CD14-positive monocyte (primary cell): ENCODE results near the gene CACNB2. TPM values are rescaled to one million over a fixed set of nuclear protein-coding genes. Genes with fewer than 3 reads are reported as not detected.

Source experiments
- DNase-seq, 3 donors: peaks; one replicate each; pipeline ENCODE4 v3.0.0-alpha.2; 2011 to 2022
- H2AFZ ChIP-seq: 2 replicates; pipeline ENCODE4 v1.6.0; 2012; ENCODE audit warnings: mild to moderate bottlenecking, low read depth, low read length, inconsistent platforms; ENCODE audit not compliant: insufficient read depth, poor library complexity, severe bottlenecking
- H3K27ac ChIP-seq, 2 donors: 1 replicate in 1 of 2; 2 replicates in 1 of 2; pipeline ENCODE4 v1.5.1; 2012 to 2013; ENCODE audit warnings: low read length in 2 of 2, control low read depth in 1 of 2, inconsistent platforms in 1 of 2, low read depth in 1 of 2, mild to moderate bottlenecking in 1 of 2
- H3K27me3 ChIP-seq, 2 donors: one replicate each; pipeline versions ENCODE4 v1.6.0 to v1.6.1; 2011 to 2013; ENCODE audit warnings: low read length in 2 of 2; ENCODE audit not compliant: control insufficient read depth in 2 of 2, insufficient read depth in 2 of 2
- H3K36me3 ChIP-seq, 2 donors: replicated peaks in 1 of 2; 1 replicate in 1 of 2; 2 replicates in 1 of 2; pipeline versions ENCODE4 v1.5.1 to v1.6.1; 2012 to 2013; ENCODE audit warnings: low read length in 2 of 2, control low read depth in 1 of 2, inconsistent platforms in 1 of 2, mild to moderate bottlenecking in 1 of 2; ENCODE audit not compliant: insufficient read depth in 2 of 2, control insufficient read depth in 1 of 2
- H3K4me1 ChIP-seq, 2 donors: 1 replicate in 1 of 2; 2 replicates in 1 of 2; pipeline versions ENCODE4 v1.5.1 to v1.6.1; 2012 to 2013; ENCODE audit warnings: low read length in 2 of 2, control low read depth in 1 of 2, inconsistent platforms in 1 of 2, mild to moderate bottlenecking in 1 of 2, moderate library complexity in 1 of 2; ENCODE audit not compliant: insufficient read depth in 2 of 2, control insufficient read depth in 1 of 2
- H3K4me2 ChIP-seq: replicated peaks from 2 replicates; pipeline ENCODE3; 2012; ENCODE audit warnings: low read length, moderate library complexity, mild to moderate bottlenecking; ENCODE audit not compliant: poor library complexity, severe bottlenecking; ENCODE audit errors: extremely low read depth
- H3K4me3 ChIP-seq, 3 experiments: fragments of 200-600 bp in 1 of 3; sonication (generic) in 1 of 3; replicated peaks in 1 of 3; 1 replicate in 2 of 3; 2 replicates in 1 of 3; pipeline ENCODE4 v1.5.1; 2011 to 2013; ENCODE audit warnings: low read length in 3 of 3, mild to moderate bottlenecking in 3 of 3, control low read depth in 2 of 3, low read depth in 2 of 3, inconsistent platforms in 1 of 3, moderate library complexity in 1 of 3
- H3K79me2 ChIP-seq: 2 replicates; pipeline ENCODE4 v1.6.0; 2012; ENCODE audit warnings: mild to moderate bottlenecking, control low read depth, inconsistent platforms, low read length, moderate library complexity; ENCODE audit not compliant: insufficient read depth
- H3K9ac ChIP-seq: 2 replicates; pipeline ENCODE4 v1.6.0; 2017; ENCODE audit warnings: low read length, mild to moderate bottlenecking; ENCODE audit not compliant: insufficient read depth, poor library complexity, severe bottlenecking
- H3K9me3 ChIP-seq, 2 donors: replicated peaks in 1 of 2; 1 replicate in 1 of 2; 2 replicates in 1 of 2; pipeline versions ENCODE4 v1.5.1 to v1.6.1; 2012 to 2013; ENCODE audit warnings: low read length in 2 of 2, control low read depth in 1 of 2; ENCODE audit not compliant: control insufficient read depth in 1 of 2, insufficient read depth in 1 of 2
- H4K20me1 ChIP-seq: 2 replicates; pipeline ENCODE4 v1.6.0; 2012; ENCODE audit warnings: mild to moderate bottlenecking, low read length, control low read depth, moderate library complexity; ENCODE audit not compliant: insufficient read depth
- H3K27ac Mint-ChIP-seq, 7 donors: one replicate each; pipeline ENCODE4 v1.8.0; 2020; ENCODE audit warnings: mild to moderate bottlenecking in 7 of 7, mixed read lengths in 7 of 7, moderate library complexity in 6 of 7, inconsistent platforms in 2 of 7
- H3K27me3 Mint-ChIP-seq, 3 donors: one replicate each; pipeline ENCODE4 v1.8.0; 2021 to 2022; ENCODE audit warnings: low read depth in 3 of 3, mild to moderate bottlenecking in 3 of 3, mixed read lengths in 3 of 3, moderate library complexity in 3 of 3, inconsistent platforms in 1 of 3
- H3K36me3 Mint-ChIP-seq, 2 donors: one replicate each; pipeline ENCODE4 v1.8.0; 2020; ENCODE audit warnings: mixed read lengths in 2 of 2, inconsistent platforms in 1 of 2, mild to moderate bottlenecking in 1 of 2
- H3K4me1 Mint-ChIP-seq: one replicate; pipeline ENCODE4 v1.8.0; 2020; ENCODE audit warnings: mild to moderate bottlenecking, mixed read lengths
- H3K4me3 Mint-ChIP-seq, 2 donors: one replicate each; pipeline ENCODE4 v1.8.0; 2020; ENCODE audit warnings: mild to moderate bottlenecking in 2 of 2, mixed read lengths in 2 of 2, moderate library complexity in 1 of 2
- H3K9me3 Mint-ChIP-seq, 7 donors: one replicate each; pipeline ENCODE4 v1.8.0; 2020 to 2022; ENCODE audit warnings: mixed read lengths in 7 of 7, mild to moderate bottlenecking in 6 of 7, moderate library complexity in 6 of 7, inconsistent platforms in 2 of 7
- CTCF ChIP-seq: fragments of 200-600 bp; IDR thresholded peaks from one replicate; pipeline ENCODE4 v1.8.0; 2022; ENCODE audit warnings: antibody characterized with exemption, mild to moderate bottlenecking
- WGBS: methylation state at CpG from one replicate; pipeline ENCODE4 v1.1.5; 2013; ENCODE audit warnings: missing lambda C conversion rate; ENCODE audit not compliant: insufficient coverage; 5-methylcytosine and 5-hydroxymethylcytosine counted together
- intact Hi-C, 2 donors: fragments of 100-400 bp; cut with micrococcal nuclease; formaldehyde crosslinking; loops; one replicate each; pipeline versions ENCODE4 v1.15.0 to v1.15.1; 2023
- polyA plus RNA-seq, 3 donors: library from polyadenylated mRNA; depleted of rRNA in 1 of 3; unstranded in 2 of 3; stranded (reverse) in 1 of 3; fragments of 300-500 nt in 2 of 3; fragments of >200 nt in 1 of 3; fragmentation: Illumina TruSeq in 2 of 3; gene quantifications; 1 replicate in 2 of 3; 2 replicates in 1 of 3; pipeline ENCODE4 v1.2.3, GENCODE V29; 2012 to 2021

Gene CACNB2
- polyA plus RNA-seq, 3 donors: 0.05 TPM; not detected in 2

DNA sequence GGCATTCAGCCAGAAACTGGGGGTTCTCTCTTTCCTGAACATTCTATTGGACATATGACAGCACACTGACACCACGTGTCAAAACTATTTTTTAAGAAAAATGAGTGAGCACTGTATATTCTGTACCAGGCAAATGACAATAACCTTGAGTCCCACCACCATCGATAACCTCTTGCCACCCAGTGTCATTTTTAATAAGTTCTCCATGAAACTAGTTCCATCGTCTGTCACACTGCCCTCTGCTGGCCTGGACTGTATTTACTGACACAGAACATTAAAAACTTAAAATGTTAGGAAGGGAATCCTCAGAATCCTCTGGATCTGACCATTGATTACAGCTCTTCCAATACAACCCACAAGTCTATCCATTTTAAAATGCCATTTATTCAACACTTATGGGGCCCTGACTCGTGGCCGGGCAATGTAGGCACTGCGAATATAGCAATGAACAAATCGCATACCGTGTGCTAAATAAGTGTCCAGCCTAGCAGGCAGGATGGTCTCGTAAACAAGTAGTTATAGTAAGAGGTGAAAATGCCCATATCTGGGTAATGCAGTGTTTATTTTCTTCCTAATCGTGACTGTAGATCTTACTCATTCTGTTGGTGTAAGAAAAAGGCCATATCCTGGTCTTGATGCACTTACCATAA lies 35.9 kb upstream of the CACNB2 start:
- Mint-ChIP-seq H3K9me3 (no peaks in the 10 kb centered on the region), H3K27me3 (no peaks in the 10 kb centered on the region), H3K4me1 (peaks cover 22% of the 10 kb centered on the region), H3K36me3 (peaks cover 0 to 2% of the 10 kb centered on the region in 2 donors), H3K27ac (no peak overlapping the region), H3K4me3 (no peak overlapping the region)
- intact Hi-C loops: loop anchor here in 1 of 2 donors (5.0 kb wide), 1 partner anchor 497 kb away; no protein-coding TSS in a partner anchor
- Histone ChIP-seq H3K9me3 (no peaks in the 10 kb centered on the region), H4K20me1 (no peaks in the 10 kb centered on the region), H3K27ac (no peak overlapping the region), H2AFZ (no peak overlapping the region), H3K79me2 (no peaks in the 10 kb centered on the region), H3K4me1 (peaks cover 10 to 24% of the 10 kb centered on the region in 2 donors), H3K27me3 (no peaks in the 10 kb centered on the region), H3K9ac (no peak overlapping the region), H3K4me3 (no peak overlapping the region), H3K4me2 (no peak overlapping the region), H3K36me3 (no peaks in the 10 kb centered on the region)
- WGBS: 90% methylated on average over 7 of the region's 10 CpGs
- DNase-seq: peak; percentile 23 to 42 (median 33)
- peak; percentile 86 for TF ChIP-seq CTCF

DNA sequence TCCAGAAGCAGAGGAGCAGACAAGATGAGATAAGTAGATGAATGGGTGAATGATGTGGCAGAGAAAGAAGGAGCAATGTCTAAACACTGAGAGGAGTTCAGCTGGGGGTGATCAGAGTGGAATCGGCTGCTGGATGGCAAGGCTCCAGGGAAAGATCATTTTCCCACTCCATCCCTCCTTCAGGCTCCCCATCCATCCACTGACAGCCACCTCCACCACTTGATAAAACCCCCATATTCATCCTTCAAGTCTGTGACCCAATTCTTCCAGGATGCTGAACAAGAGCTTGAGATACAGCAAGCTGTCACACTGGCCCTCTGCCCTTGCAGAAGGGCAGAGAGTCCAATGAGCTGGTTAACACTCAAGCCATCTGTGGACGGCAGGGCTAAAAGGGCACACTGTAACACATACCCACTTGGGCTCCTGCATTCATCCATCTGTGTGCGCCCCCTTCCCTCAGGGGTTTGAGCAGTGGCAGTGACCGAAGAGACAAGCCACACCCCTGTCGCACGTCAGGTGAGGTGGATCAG lies 30.8 kb upstream of the CACNB2 start:
- no peak overlapping the region for H3K9ac ChIP-seq
- H3K27me3 ChIP-seq: no peaks in the 10 kb centered on the region
- H3K9me3 ChIP-seq: no peaks in the 10 kb centered on the region
- H3K4me1 ChIP-seq: no peaks in the 10 kb centered on the region
- H4K20me1 ChIP-seq: no peaks in the 10 kb centered on the region
- Mint-ChIP-seq H3K4me3 (no peak overlapping the region), H3K4me1 (no peaks in the 10 kb centered on the region), H3K36me3 (no peaks in the 10 kb centered on the region), H3K27me3 (no peaks in the 10 kb centered on the region), H3K9me3 (no peaks in the 10 kb centered on the region), H3K27ac (no peak overlapping the region)
- TF ChIP-seq CTCF: no peak
- 100% methylated on average over 4 of the region's 6 CpGs for WGBS
- H2AFZ ChIP-seq: no peak overlapping the region
- H3K36me3 ChIP-seq: no peaks in the 10 kb centered on the region
- H3K79me2 ChIP-seq: no peaks in the 10 kb centered on the region
- H3K27ac ChIP-seq: no peak overlapping the region
- no peak overlapping the region for H3K4me2 ChIP-seq
- no peak for DNase-seq
- H3K4me3 ChIP-seq: no peak overlapping the region
- intact Hi-C loops: loop anchor here in 1 of 2 donors (5.0 kb wide), 1 partner anchor 502 kb away; no protein-coding TSS in a partner anchor
